ENCODE data around the gene NAA50.

Gene NAA50

DNA sequence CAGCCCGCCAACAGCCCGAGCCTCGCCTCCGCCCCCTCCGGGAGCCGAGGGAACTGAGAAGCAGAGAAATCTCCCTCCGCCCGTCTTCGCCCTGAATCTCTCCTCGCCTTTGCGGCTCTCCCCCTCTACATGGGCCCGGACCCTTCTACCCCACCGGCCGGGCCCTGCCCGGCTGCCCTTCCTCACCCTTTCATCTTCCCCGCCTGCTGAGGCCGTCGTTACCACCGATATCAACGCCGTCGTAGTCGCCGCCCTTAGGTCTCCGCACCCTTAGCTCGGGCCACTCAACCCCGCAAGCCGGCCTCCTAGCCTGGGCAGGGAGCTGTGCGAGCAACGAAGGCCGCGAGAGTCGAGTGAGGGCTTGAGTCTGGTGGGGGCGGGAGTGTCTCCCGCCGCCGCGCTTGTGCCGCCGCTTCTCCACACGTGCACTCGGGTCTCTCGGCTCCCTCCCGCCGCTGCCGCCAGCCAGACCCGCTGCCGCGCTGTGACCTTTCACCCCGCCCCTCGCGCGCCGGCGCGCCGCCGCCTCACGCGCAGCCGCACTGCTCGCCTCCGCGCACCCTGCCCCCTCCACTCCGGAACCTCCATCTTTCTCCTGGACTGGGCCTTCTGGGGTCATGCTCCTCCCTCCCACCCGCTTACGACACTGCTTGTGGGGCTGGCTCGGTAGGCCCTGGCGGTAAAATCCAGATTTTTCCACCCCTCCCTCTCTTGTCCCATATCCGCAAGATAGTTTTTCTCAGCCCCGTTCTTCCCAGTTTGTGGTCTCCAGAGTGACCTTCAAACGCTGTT, at the start of gene NAA50:
Gene NAA50, minus strand, starts transcription at position 494 of the 792 bp plus-strand sequence. Its CDS starts 300 bp downstream, at position 194.
- Mint-ChIP-seq H3K4me3 (peak within 1 kb of the TSS; percentile 98), H3K4me1 (peaks cover 69% of the 10 kb centered on the region), H3K27ac (peak within 1 kb of the TSS; percentile 100), H3K9me3 (no peaks in the 10 kb centered on the region), H3K36me3 (peaks cover 62% of the 10 kb centered on the region)
- peak; percentile 81 for ATAC-seq
- peak; percentile 76 to 92 for DNase-seq (ENCODE audit: low spot score in 2 of 2)

DNA sequence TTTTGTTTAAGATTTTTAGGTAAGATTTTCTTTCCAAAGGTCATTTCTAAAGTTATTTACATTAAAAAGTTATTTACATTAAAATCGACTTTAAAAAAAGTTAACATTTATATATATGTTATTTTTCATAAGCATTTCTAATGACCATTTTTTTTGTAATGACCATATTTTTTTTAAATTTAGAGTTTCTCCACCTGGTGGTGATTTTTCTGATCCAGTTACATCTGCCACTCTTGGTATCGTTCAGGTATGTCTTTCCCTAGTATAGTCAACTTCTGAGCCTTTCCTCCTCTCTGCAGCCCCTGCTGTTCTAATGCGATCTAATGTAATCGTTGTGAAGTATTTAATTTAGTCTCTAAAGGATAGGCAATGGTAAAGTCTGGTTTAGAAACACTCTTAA, 49.6 kb upstream of the NAA50 start:
- Mint-ChIP-seq H3K4me3 (no peak overlapping the region), H3K9me3 (no peaks in the 10 kb centered on the region), H3K4me1 (no peaks in the 10 kb centered on the region), H3K27ac (no peak overlapping the region), H3K36me3 (peaks cover 69% of the 10 kb centered on the region)
- ATAC-seq (no peak), DNase-seq (ENCODE audit: low spot score in 2 of 2) (no peak)

GRCh38 chr3:113794526-113794925, 48.5 kb upstream of the NAA50 start:
- Mint-ChIP-seq H3K27ac (no peak overlapping the region), H3K36me3 (peaks cover 69% of the 10 kb centered on the region), H3K4me1 (no peaks in the 10 kb centered on the region), H3K4me3 (no peak overlapping the region), H3K9me3 (no peaks in the 10 kb centered on the region)
- ATAC-seq: no peak
- DNase-seq (ENCODE audit: low spot score in 2 of 2): no peak

GRCh38 chr3:113791381-113791780, 45.3 kb upstream of the NAA50 start:
- H3K4me3 Mint-ChIP-seq: no peak overlapping the region
- no peak overlapping the region for H3K27ac Mint-ChIP-seq
- peaks cover 68% of the 10 kb centered on the region for H3K36me3 Mint-ChIP-seq
- H3K4me1 Mint-ChIP-seq: no peaks in the 10 kb centered on the region
- no peak for ATAC-seq
- H3K9me3 Mint-ChIP-seq: no peaks in the 10 kb centered on the region
- no peak for DNase-seq (ENCODE audit: low spot score in 2 of 2)

DNA sequence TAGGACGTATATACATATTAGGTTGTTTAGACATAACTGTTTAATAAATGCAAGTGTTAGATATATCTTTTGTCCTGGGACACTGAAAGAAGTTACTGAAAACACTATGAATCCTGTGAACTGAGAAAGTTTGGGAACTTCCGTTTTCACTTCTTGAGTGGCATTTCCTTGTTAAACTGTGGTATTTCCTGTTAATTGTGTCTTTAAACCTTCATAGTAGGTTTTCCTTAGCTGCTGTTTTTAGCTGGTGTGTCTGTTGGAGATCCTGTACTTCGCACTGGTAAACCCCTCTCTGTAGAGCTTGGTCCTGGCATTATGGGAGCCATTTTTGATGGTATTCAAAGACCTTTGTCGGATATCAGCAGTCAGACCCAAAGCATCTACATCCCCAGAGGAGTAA, 37.9 kb upstream of the NAA50 start:
- H3K36me3 Mint-ChIP-seq: peaks cover 31% of the 10 kb centered on the region
- ATAC-seq: no peak
- no peaks in the 10 kb centered on the region for H3K4me1 Mint-ChIP-seq
- no peak for DNase-seq (ENCODE audit: low spot score in 2 of 2)
- H3K4me3 Mint-ChIP-seq: no peak overlapping the region
- no peak overlapping the region for H3K27ac Mint-ChIP-seq
- H3K9me3 Mint-ChIP-seq: no peaks in the 10 kb centered on the region

- H3K9me3 Mint-ChIP-seq: no peaks in the 10 kb centered on the region
- no peak overlapping the region for H3K4me3 Mint-ChIP-seq
- no peak for DNase-seq (ENCODE audit: low spot score in 2 of 2)
Measured at GRCh38 chr3:113783463-113783862, 37.4 kb upstream of the NAA50 start.

DNA sequence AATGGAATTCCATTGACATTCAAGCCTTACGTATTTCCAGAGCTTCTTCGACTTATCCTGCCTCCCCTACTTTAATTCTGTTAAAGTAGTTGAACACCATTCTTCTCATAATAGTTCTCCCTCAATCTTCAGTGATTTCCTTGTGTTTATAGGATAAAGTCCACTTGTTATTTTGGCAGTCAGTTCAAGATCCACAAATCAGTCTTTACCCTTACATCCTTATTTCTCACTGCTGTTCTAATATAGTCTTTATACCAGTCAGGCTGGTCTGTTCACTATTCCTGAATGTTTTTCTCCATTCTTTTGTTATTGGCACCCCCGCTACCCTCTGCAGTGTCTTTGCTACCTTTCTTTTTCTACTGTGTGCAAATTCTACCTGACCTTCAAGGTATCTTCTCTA, 30.5 kb upstream of the NAA50 start:
- ATAC-seq (no peak), DNase-seq (ENCODE audit: low spot score in 2 of 2) (no peak)
- Mint-ChIP-seq H3K27ac (no peak overlapping the region), H3K4me1 (peaks cover 6% of the 10 kb centered on the region), H3K4me3 (no peak overlapping the region), H3K36me3 (no peaks in the 10 kb centered on the region), H3K9me3 (no peaks in the 10 kb centered on the region)

More at GRCh38 chr3:113783463-113783862, 37.4 kb upstream of the NAA50 start:
- H3K36me3 Mint-ChIP-seq: peaks cover 26% of the 10 kb centered on the region
- no peak overlapping the region for H3K27ac Mint-ChIP-seq
- no peaks in the 10 kb centered on the region for H3K4me1 Mint-ChIP-seq
- no peak for ATAC-seq

DNA sequence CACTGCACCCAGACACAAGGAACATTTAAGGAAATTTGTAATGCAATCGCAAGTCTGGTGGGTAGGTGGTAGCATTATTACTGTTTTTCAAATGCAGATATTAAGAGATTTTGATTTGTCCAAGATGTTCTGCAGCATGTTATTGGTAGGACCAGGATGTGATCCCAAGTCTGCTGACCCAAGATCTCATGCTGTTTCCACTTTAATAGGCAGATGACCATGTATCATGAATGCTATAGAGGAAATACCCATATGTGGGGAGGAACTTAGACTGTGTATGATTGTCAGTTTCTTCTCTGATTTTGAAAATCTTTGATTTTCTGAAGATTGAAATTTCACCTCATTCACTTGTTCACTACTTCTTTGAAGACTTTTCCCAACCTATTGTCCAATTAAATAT, 29.5 kb upstream of the NAA50 start:
- Mint-ChIP-seq H3K4me1 (peaks cover 7% of the 10 kb centered on the region), H3K4me3 (no peak overlapping the region), H3K27ac (no peak overlapping the region), H3K9me3 (no peaks in the 10 kb centered on the region), H3K36me3 (no peaks in the 10 kb centered on the region)
- no peak for ATAC-seq
- no peak for DNase-seq (ENCODE audit: low spot score in 2 of 2)

DNA sequence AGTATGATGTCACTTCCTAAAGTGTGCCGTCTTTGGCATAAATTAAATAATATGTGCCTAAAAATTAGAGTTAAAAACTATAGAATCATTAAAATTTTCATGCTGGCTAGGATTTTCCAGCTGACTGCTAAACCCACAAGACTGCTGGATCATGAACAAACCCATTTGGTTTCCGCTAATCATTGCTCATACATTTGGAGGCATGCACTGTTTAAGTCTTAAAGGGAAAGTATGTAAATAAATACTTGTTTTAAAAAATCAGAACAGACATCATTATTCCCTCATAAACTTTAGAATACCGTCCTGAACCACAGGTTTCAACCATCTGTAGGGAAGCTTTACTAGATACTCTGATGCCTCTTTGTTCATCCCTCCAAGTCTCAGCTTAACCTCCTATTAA, 27.3 kb upstream of the NAA50 start:
- DNase-seq (ENCODE audit: low spot score in 2 of 2): no peak
- H3K9me3 Mint-ChIP-seq: no peaks in the 10 kb centered on the region
- H3K4me3 Mint-ChIP-seq: no peak overlapping the region
- no peaks in the 10 kb centered on the region for H3K36me3 Mint-ChIP-seq
- no peak for ATAC-seq
- H3K4me1 Mint-ChIP-seq: peaks cover 7% of the 10 kb centered on the region
- H3K27ac Mint-ChIP-seq: no peak overlapping the region

DNA sequence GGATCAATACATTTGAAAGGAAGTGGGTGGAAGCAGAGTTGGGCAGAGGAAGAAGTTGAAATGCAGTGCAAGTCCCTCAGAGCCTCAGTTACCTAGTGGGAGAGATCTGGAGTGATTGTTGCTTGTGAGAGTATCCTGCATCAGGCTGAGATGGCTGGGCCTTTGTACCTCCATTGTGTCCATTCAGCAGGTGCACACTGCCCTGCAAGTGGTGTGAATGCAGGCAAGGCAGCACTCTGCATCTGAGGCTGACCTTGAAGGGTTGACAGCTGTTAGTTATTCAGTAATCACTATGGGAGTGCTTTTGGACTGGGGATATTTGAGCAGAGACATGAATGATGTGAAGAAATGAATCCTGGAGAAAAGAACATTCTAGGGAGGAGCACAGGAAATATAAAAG, 25.9 kb upstream of the NAA50 start:
- no peaks in the 10 kb centered on the region for H3K36me3 Mint-ChIP-seq
- ATAC-seq (no peak), DNase-seq (ENCODE audit: low spot score in 2 of 2) (no peak)
- no peak overlapping the region for H3K4me3 Mint-ChIP-seq
- H3K27ac Mint-ChIP-seq: no peak overlapping the region
- no peaks in the 10 kb centered on the region for H3K9me3 Mint-ChIP-seq
- H3K4me1 Mint-ChIP-seq: peaks cover 7% of the 10 kb centered on the region

- H3K9me3 Mint-ChIP-seq: no peaks in the 10 kb centered on the region
Measured at GRCh38 chr3:113769551-113769950, 23.5 kb upstream of the NAA50 start.

GRCh38 chr3:113764698-113765097, 18.6 kb upstream of the NAA50 start:
- DNase-seq (ENCODE audit: low spot score in 2 of 2): no peak
- Mint-ChIP-seq H3K4me3 (no peak overlapping the region), H3K27ac (no peak overlapping the region), H3K36me3 (no peaks in the 10 kb centered on the region), H3K9me3 (no peaks in the 10 kb centered on the region), H3K4me1 (no peaks in the 10 kb centered on the region)
- ATAC-seq: no peak

More at GRCh38 chr3:113769551-113769950, 23.5 kb upstream of the NAA50 start:
- Mint-ChIP-seq H3K27ac (no peak overlapping the region), H3K4me1 (peaks cover 7% of the 10 kb centered on the region), H3K4me3 (no peak overlapping the region), H3K36me3 (no peaks in the 10 kb centered on the region)
- ATAC-seq: no peak
- DNase-seq (ENCODE audit: low spot score in 2 of 2): no peak

- ATAC-seq (peak; percentile 28), DNase-seq (ENCODE audit: low spot score in 2 of 2) (no peak)
- Mint-ChIP-seq H3K27ac (no peak overlapping the region), H3K9me3 (peaks cover 6% of the 10 kb centered on the region), H3K4me1 (peaks cover 11% of the 10 kb centered on the region), H3K36me3 (peaks cover 6% of the 10 kb centered on the region), H3K4me3 (no peak overlapping the region)
Measured at GRCh38 chr3:113758389-113759024, 12.5 kb upstream of the NAA50 start.

DNA sequence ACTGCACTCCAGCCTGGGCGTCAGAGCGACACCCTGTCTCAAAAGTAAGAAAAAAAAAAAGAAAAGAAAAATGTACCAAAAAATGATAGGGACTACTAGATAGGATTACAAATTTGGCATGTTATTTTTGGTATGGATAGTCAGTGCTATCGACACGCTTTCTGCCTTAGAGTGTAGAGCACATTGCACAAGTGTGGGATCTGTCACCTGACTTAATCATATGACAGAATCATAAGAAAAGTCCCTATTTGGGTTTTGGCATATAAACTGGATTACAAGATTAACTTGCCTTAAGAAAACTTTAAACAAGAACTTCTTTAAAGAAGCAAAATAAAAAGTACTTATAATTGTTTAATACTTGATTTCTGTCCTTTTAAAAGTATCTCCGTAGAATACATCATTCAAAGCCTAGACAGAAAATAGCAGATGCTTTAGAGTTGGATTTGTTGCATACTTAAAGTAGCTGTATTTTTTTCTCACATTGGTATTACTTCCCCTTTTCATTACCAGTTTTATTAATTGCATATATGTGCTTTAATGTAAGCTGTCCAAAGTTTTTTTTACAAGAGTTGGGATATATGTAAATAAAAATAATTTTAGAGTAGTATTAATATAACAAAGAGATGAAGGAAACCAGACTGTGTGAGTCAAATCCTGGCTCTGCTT, 8.6 kb upstream of the NAA50 start:
- Mint-ChIP-seq H3K4me3 (no peak overlapping the region), H3K9me3 (peaks cover 6% of the 10 kb centered on the region), H3K36me3 (peaks cover 6% of the 10 kb centered on the region), H3K4me1 (peaks cover 15% of the 10 kb centered on the region), H3K27ac (no peak overlapping the region)
- DNase-seq (ENCODE audit: low spot score in 2 of 2) (no peak), ATAC-seq (no peak)

- peaks cover 3% of the 10 kb centered on the region for H3K9me3 Mint-ChIP-seq
- ATAC-seq (no peak), DNase-seq (ENCODE audit: low spot score in 2 of 2) (no peak)
- H3K27ac Mint-ChIP-seq: peak overlapping the region; percentile 44
- H3K4me1 Mint-ChIP-seq: peaks cover 19% of the 10 kb centered on the region
- no peak overlapping the region for H3K4me3 Mint-ChIP-seq
- peaks cover 4% of the 10 kb centered on the region for H3K36me3 Mint-ChIP-seq
Measured at GRCh38 chr3:113753376-113753985, 7.4 kb upstream of the NAA50 start.
